Neural cell (in vitro differentiated cells): ENCODE measurements around the gene WDR93. TPM values are rescaled to one million over a fixed set of nuclear protein-coding genes. Genes with fewer than 3 reads are reported as not detected.

Source experiments
- H2AFZ ChIP-seq: fragments of 200-600, 300-800 bp; sonication (generic), shearing (Covaris generic); 2 replicates; pipeline ENCODE4 v1.6.0; 2014; ENCODE audit warnings: low read depth, mild to moderate bottlenecking, antibody characterized with exemption, low read length, moderate library complexity
- H3F3A ChIP-seq: fragments of 200-600 bp; shearing (Covaris generic); 2 replicates; pipeline ENCODE4 v1.6.1; 2016; ENCODE audit warnings: mild to moderate bottlenecking, moderate library complexity, mixed read lengths, antibody characterized with exemption, low read length; ENCODE audit not compliant: insufficient read depth, poor library complexity, severe bottlenecking
- H3K27ac ChIP-seq: fragments of 200-600, 300-800 bp; sonication (generic), shearing (Covaris generic); 2 replicates; pipeline ENCODE4 v1.5.1; 2014; ENCODE audit warnings: mild to moderate bottlenecking, low read length, moderate library complexity
- H3K27me3 ChIP-seq: fragments of 300-800, 200-600 bp; sonication (generic), shearing (Covaris generic); 2 replicates; pipeline ENCODE4 v1.6.0; 2014; ENCODE audit warnings: mild to moderate bottlenecking, low read depth, low read length, moderate library complexity; ENCODE audit not compliant: insufficient read depth
- H3K36me3 ChIP-seq: fragments of 300-800, 200-600 bp; sonication (generic), shearing (Covaris generic); 2 replicates; pipeline ENCODE4 v1.5.1; 2014; ENCODE audit warnings: mild to moderate bottlenecking, antibody characterized with exemption, low read length, moderate library complexity; ENCODE audit not compliant: insufficient read depth
- H3K4me2 ChIP-seq: fragments of 300-800, 200-600 bp; sonication (generic), shearing (Covaris generic); 2 replicates; pipeline ENCODE4 v1.6.0; 2014; ENCODE audit warnings: mild to moderate bottlenecking, low read length
- H3K4me3 ChIP-seq: fragments of 300-800, 200-600 bp; sonication (generic), shearing (Covaris generic); 2 replicates; pipeline ENCODE4 v1.5.1; 2014; ENCODE audit warnings: mild to moderate bottlenecking, low read length, moderate library complexity
- H3K79me2 ChIP-seq: fragments of 200-600 bp; shearing (Covaris generic); replicated peaks from 2 replicates; pipeline ENCODE4 v1.6.0; 2014; ENCODE audit warnings: mild to moderate bottlenecking, low read length, moderate library complexity; ENCODE audit not compliant: insufficient read depth
- H3K9ac ChIP-seq: fragments of 300-800, 200-600 bp; sonication (generic), shearing (Covaris generic); 2 replicates; pipeline ENCODE4 v1.6.1; 2016; ENCODE audit warnings: mild to moderate bottlenecking, low read length, mixed read lengths
- H3K9me2 ChIP-seq: fragments of 200-600 bp; shearing (Covaris generic); 2 replicates; pipeline ENCODE4 v1.6.1; 2016; ENCODE audit warnings: mild to moderate bottlenecking, low read length, mixed read lengths; ENCODE audit not compliant: insufficient read depth
- H3K9me3 ChIP-seq: fragments of 200-600, 300-800 bp; sonication (generic), shearing (Covaris generic); 2 replicates; pipeline ENCODE4 v1.6.1; 2016; ENCODE audit warnings: mild to moderate bottlenecking, mixed run types, low read length, moderate library complexity, mixed read lengths
- H4K20me1 ChIP-seq: fragments of 200-600 bp; shearing (Covaris generic); 2 replicates; pipeline ENCODE4 v1.6.1; 2016; ENCODE audit warnings: mild to moderate bottlenecking, mixed run types; ENCODE audit not compliant: insufficient read depth
- EP300 ChIP-seq: fragments of 450-650 bp; conservative IDR thresholded peaks from 2 replicates; pipeline ENCODE4 v1.6.1; 2014; ENCODE audit warnings: antibody characterized with exemption, mild to moderate bottlenecking, moderate library complexity; ENCODE audit not compliant: poor library complexity, severe bottlenecking
- EZH2 ChIP-seq: fragments of 200-600, 300-800 bp; shearing (Covaris generic), sonication (generic); IDR thresholded peaks from 2 replicates; pipeline ENCODE4 v1.6.1; 2014; ENCODE audit warnings: antibody characterized with exemption, low read length, borderline replicate concordance, mild to moderate bottlenecking; ENCODE audit not compliant: insufficient read depth, poor library complexity, severe bottlenecking
- MXI1 ChIP-seq: fragments of 450-650 bp; conservative IDR thresholded peaks from 2 replicates; pipeline ENCODE4 v1.6.1; 2014; ENCODE audit warnings: antibody characterized with exemption, mild to moderate bottlenecking; ENCODE audit not compliant: poor library complexity, severe bottlenecking
- POLR2AphosphoS5 ChIP-seq: IDR thresholded peaks from 2 replicates; pipeline ENCODE4 v1.6.1; 2012
- RAD21 ChIP-seq: fragments of 450-650 bp; conservative IDR thresholded peaks from 2 replicates; pipeline ENCODE4 v1.6.1; 2014; ENCODE audit warnings: antibody characterized with exemption, mild to moderate bottlenecking, moderate library complexity
- SMC3 ChIP-seq: fragments of 450-650 bp; conservative IDR thresholded peaks from 2 replicates; pipeline ENCODE4 v1.6.1; 2014; ENCODE audit warnings: antibody characterized with exemption, mild to moderate bottlenecking, moderate library complexity; ENCODE audit not compliant: poor library complexity
- TAF1 ChIP-seq: IDR thresholded peaks from 2 replicates; pipeline ENCODE4 v1.6.1; 2012; ENCODE audit warnings: low read depth
- polyA plus RNA-seq: library from polyadenylated mRNA; depleted of rRNA; stranded (reverse); fragments of >200 nt; gene quantifications from 2 replicates; pipeline ENCODE4 v1.2.3, GENCODE V29; 2014
- TF ChIP-seq, protein P1 (sequence below): fragments of 450-650 bp; IDR thresholded peaks from 2 replicates; pipeline ENCODE4 v1.5.1; 2014; ENCODE audit warnings: antibody characterized with exemption, mild to moderate bottlenecking, moderate library complexity; ENCODE audit not compliant: poor library complexity, severe bottlenecking
- TF ChIP-seq, protein P2 (sequence below): IDR thresholded peaks from 2 replicates; pipeline ENCODE4 v1.6.1; 2012; ENCODE audit warnings: borderline replicate concordance

The WDR93 gene
- polyA plus RNA-seq, 1 donor from 2014 or later = 0.41 TPM

GRCh38 chr15:89667706-89667960 lies 23.0 kb upstream of the WDR93 start:
- no peaks in the 10 kb centered on the region for H3K9me3 ChIP-seq
- H4K20me1 ChIP-seq = no peaks in the 10 kb centered on the region
- peaks cover 18% of the 10 kb centered on the region for H3K27me3 ChIP-seq
- no peaks in the 10 kb centered on the region for H3K9me2 ChIP-seq
- no peaks in the 10 kb centered on the region for H3F3A ChIP-seq
- no peaks in the 10 kb centered on the region for H3K79me2 ChIP-seq
- TF ChIP-seq TAF1 (no peak), RAD21 (no peak)
- H2AFZ ChIP-seq = no peak overlapping the region
- H3K4me3 ChIP-seq = no peak overlapping the region
- no peak overlapping the region for H3K4me2 ChIP-seq
- H3K27ac ChIP-seq = no peak overlapping the region
- H3K9ac ChIP-seq = no peak overlapping the region
- H3K36me3 ChIP-seq = no peaks in the 10 kb centered on the region

DNA sequence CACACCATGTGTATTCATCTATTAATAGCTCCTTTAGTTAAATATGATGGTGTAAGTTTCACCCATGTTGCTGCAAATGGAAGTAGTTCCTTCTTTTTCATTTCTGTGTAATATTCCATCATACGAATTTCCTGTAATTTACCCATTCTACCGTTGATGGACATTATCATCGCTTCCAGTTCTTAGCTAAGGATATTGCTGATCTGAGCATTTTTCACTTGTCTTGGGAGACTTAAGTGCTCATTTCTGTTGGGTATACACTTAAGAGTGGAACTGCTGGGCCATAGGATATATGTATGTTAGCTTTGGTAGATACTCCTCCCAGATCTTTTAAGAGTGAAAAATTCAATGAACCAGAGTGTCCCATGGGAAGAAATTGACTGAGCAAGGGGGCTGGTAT lies 22.4 kb upstream of the WDR93 start:
- Histone ChIP-seq H3K79me2 (no peaks in the 10 kb centered on the region), H3K4me3 (no peak overlapping the region), H3K4me2 (no peak overlapping the region), H2AFZ (no peak overlapping the region), H3K9me2 (no peaks in the 10 kb centered on the region), H3K27ac (no peak overlapping the region), H4K20me1 (no peaks in the 10 kb centered on the region), H3K27me3 (peaks cover 18% of the 10 kb centered on the region), H3F3A (no peaks in the 10 kb centered on the region), H3K9me3 (no peaks in the 10 kb centered on the region), H3K36me3 (no peaks in the 10 kb centered on the region), H3K9ac (no peak overlapping the region)
- TF ChIP-seq TAF1 (no peak), EZH2 (no peak)

GRCh38 chr15:89669309-89669865 lies 21.2 kb upstream of the WDR93 start:
- TF ChIP-seq EP300 = no peak
- no peak for TF ChIP-seq EZH2
- TF ChIP-seq, protein P1, sequence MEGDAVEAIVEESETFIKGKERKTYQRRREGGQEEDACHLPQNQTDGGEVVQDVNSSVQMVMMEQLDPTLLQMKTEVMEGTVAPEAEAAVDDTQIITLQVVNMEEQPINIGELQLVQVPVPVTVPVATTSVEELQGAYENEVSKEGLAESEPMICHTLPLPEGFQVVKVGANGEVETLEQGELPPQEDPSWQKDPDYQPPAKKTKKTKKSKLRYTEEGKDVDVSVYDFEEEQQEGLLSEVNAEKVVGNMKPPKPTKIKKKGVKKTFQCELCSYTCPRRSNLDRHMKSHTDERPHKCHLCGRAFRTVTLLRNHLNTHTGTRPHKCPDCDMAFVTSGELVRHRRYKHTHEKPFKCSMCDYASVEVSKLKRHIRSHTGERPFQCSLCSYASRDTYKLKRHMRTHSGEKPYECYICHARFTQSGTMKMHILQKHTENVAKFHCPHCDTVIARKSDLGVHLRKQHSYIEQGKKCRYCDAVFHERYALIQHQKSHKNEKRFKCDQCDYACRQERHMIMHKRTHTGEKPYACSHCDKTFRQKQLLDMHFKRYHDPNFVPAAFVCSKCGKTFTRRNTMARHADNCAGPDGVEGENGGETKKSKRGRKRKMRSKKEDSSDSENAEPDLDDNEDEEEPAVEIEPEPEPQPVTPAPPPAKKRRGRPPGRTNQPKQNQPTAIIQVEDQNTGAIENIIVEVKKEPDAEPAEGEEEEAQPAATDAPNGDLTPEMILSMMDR = no peak
- TF ChIP-seq TAF1 = no peak
- no peak for TF ChIP-seq POLR2AphosphoS5
- TF ChIP-seq RAD21 = no peak
- no peak for TF ChIP-seq SMC3
- no peak for TF ChIP-seq MXI1
- TF ChIP-seq, protein P2, sequence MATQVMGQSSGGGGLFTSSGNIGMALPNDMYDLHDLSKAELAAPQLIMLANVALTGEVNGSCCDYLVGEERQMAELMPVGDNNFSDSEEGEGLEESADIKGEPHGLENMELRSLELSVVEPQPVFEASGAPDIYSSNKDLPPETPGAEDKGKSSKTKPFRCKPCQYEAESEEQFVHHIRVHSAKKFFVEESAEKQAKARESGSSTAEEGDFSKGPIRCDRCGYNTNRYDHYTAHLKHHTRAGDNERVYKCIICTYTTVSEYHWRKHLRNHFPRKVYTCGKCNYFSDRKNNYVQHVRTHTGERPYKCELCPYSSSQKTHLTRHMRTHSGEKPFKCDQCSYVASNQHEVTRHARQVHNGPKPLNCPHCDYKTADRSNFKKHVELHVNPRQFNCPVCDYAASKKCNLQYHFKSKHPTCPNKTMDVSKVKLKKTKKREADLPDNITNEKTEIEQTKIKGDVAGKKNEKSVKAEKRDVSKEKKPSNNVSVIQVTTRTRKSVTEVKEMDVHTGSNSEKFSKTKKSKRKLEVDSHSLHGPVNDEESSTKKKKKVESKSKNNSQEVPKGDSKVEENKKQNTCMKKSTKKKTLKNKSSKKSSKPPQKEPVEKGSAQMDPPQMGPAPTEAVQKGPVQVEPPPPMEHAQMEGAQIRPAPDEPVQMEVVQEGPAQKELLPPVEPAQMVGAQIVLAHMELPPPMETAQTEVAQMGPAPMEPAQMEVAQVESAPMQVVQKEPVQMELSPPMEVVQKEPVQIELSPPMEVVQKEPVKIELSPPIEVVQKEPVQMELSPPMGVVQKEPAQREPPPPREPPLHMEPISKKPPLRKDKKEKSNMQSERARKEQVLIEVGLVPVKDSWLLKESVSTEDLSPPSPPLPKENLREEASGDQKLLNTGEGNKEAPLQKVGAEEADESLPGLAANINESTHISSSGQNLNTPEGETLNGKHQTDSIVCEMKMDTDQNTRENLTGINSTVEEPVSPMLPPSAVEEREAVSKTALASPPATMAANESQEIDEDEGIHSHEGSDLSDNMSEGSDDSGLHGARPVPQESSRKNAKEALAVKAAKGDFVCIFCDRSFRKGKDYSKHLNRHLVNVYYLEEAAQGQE = no peak

More at GRCh38 chr15:89669309-89669865, 21.2 kb upstream of the WDR93 start:
- H3K9ac ChIP-seq = no peak overlapping the region
- no peaks in the 10 kb centered on the region for H3K9me3 ChIP-seq
- H3K27me3 ChIP-seq = peaks cover 18% of the 10 kb centered on the region
- H3K27ac ChIP-seq = no peak overlapping the region
- no peaks in the 10 kb centered on the region for H3F3A ChIP-seq
- no peaks in the 10 kb centered on the region for H3K36me3 ChIP-seq
- no peak overlapping the region for H3K4me3 ChIP-seq
- H3K9me2 ChIP-seq = no peaks in the 10 kb centered on the region
- H2AFZ ChIP-seq = no peak overlapping the region
- H3K79me2 ChIP-seq = no peaks in the 10 kb centered on the region
- H3K4me2 ChIP-seq = no peak overlapping the region
- no peaks in the 10 kb centered on the region for H4K20me1 ChIP-seq
